HG02870 (cell line): Measurements from ENCODE around the gene PRPF39.
A peak's percentile ranks its signal among the peaks of the same experiment; 100 is the strongest.
"Not testable (repeated sequence)": the region's sequence is repeated elsewhere in the genome, so short reads cannot be mapped to it uniquely, and the experiment has no call there.

Experiments used
- ATAC-seq: cut with Tn5 transposase; IDR thresholded peaks from one replicate; pipeline ENCODE4 v1.9.1; 2021; ENCODE audit warnings: mild to moderate bottlenecking, moderate library complexity; ENCODE audit not compliant: unreplicated experiment

The PRPF39 gene

GRCh38 chr14:45080416-45080968 lies 3.4 kb upstream of the PRPF39 start:
- not testable (repeated sequence) for ATAC-seq

GRCh38 chr14:45081096-45081495 lies 2.8 kb upstream of the PRPF39 start:
- ATAC-seq: not testable (repeated sequence)

DNA sequence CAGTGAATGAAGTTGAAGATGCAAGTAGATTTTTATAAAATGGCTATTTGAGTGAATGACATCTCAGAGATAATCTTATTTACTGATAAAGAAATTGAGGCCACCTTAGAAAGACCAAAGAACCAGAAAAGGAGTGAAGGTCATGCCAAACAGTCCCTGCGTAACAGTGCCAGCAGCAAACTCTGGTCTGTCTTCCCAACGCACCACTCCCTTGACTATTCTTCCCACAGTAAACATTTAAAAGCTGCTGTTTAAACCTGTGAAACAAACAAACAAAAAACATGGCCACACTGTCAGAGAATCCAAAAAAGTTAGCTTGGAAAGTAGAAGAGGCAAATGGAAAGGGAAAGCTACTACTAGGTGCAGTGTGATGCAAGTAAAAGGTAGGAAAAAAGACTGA lies 1.5 kb upstream of the PRPF39 start:
- ATAC-seq: no peak

GRCh38 chr14:45083617-45083975 lies 320 bp upstream of the PRPF39 start:
- ATAC-seq: no peak

DNA sequence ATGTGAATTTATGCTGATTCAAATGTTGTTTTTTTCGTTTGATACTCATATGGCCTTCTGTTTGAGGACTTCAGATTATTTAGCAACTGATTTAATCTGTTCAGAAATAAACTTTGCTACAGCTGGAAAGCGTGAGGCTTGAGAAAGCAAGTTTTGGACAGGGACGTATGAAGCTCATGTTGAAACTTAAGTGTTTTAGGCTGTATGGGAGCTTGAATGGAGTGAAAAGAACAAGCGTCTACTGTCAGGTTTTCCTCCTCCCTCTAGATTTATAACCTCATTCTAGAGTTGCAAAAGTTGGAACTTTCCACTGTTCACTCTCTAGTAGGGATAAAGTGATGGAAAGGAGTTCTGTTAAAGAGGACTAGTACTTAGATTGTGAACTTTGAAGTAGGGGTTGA lies 1.0 kb downstream of the PRPF39 start:
- ATAC-seq: no peak

DNA sequence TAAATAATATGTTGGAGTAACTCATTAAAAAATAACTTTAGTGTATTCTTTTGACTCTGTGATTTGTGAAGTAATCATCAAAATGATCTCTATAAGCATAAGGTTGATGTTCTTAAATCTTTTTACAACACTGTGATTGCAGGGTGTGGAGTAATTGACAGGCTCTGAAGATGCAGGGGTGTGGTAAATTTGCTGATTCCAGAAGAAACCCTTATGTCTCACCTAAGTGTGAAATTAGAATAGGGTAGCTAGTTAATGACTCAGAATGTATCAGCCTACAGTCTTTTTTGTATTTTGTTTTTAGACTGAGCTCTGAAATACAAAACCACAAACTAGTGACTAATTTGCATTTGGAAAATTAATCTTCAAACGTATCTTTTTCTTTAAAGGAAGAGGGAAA lies 5.9 kb downstream of the PRPF39 start:
- peak; percentile 88 for ATAC-seq

- no peak for ATAC-seq
These were observed 7.8 kb downstream of the PRPF39 start for GRCh38 chr14:45091710-45092109.

DNA sequence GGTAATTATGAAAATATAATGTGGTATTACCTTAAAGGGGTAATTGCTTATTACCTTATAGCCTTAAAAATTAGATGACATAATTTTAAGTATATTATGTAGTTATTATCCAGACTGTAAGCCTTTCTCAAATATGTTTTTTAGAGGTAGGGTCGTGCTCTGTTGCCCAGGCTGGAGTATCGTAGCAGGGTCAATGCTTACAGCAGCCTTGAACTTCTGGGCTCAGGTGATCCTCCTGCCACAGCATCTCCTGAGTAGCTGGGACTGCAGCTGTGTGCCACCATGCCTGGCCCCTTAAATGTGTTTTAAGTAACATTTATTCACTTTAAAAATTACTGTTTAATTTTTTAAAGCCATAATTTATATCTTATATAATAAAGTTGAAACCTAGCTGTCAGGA lies 10.4 kb downstream of the PRPF39 start:
- ATAC-seq: no peak

- ATAC-seq: no peak
These were observed 11.2 kb downstream of the PRPF39 start for GRCh38 chr14:45095143-45095542.

DNA sequence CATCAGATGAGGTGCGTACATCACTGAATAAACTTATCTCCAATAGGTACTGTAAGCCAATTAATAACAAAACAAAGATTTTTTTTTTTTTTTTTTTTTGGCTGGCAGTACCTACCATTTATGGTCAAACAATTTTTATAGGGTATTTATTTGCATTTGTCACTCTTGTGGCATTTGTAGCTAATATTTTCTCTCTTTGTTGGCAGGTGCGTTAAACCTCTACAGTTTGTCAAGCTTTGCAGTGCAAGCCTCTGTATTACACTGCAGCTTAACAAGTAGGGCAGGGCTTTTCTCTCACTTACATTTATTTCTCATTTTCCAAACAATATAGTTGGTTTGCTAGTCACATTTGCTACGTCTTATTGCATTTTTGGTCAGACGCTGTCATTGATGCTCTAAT lies 12.3 kb downstream of the PRPF39 start:
- no peak for ATAC-seq

DNA sequence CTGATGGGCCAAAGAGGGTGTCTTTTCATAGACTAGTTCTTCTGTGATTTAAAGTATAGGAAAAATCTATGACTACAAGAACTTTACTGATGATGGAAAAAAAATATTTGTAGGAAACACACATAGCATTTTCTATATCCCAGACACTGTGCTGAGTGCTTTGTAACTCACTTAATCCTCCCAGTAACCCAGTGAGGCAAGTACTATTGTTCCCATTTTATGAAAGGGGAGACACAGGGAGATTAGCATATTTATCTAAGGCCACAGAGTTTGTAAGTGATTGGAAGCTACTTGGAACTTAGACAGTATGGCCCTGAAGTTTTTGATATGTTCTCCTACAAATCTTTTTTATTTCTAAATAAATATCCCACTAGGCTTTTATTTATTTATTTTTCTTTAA lies 19.9 kb downstream of the PRPF39 start:
- ATAC-seq: no peak

DNA sequence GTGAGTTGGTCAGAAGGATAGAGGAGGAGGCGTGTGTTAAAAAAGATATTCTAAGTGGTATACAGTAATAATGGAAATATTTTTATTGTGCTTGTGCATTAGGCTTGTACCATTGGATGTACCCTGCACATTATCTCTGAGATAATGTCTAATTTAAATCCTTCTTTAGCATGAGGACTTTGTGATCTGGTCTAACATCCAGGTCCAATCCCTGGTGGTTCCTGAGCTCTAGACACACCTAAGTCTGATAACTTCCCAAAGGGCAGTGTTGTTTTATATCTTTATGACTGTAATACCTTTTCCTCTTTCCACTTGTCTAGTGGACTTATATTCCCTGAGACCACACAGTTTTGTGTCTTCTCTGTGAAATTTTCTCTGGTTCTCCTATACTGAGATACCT lies 20.6 kb downstream of the PRPF39 start:
- ATAC-seq: no peak

DNA sequence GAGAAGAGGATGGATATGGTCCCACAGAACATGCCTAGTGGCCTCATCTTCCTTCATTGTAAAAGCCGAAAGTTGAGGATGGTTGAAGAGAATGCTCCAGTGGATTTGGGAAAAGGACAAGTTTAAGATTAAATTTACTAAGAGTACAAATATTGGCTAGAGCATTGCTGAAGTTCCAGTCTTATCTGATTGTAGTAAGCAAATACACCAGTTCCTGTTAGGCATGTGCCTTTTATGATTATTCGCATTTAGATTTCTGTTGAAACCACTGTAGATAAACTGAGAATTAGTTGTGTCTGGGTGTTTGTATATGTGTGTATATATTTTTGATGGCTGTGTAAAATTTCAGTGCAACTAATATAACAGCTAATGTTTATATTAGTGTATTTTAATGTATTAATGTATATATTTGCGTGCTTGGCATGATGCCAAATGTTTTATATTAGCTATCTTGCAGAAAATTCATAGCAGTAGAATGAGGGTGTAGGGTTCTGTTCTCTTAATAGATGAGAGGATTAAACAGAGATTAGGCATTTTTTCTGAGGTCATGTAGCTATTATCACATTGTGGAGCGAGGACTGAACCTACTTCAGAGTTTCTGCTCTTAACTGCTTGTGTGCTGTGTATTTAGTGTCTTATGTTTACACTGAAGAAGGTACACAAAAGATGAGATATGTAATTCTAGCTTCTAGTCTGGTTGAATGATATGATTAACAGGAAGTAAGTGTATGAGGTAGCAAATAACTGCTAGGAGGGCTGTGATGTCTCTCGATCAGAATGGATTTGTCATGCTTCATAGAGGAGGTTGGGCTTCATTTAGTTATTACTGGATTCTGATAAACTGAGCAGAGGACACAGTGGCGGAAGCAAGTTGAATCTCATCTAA lies 29.2 kb downstream of the PRPF39 start:
- no peak for ATAC-seq

GRCh38 chr14:45114327-45114726 lies 30.4 kb downstream of the PRPF39 start:
- ATAC-seq: no peak

- no peak for ATAC-seq
These were observed 34.7 kb downstream of the PRPF39 start for GRCh38 chr14:45118594-45118993.

DNA sequence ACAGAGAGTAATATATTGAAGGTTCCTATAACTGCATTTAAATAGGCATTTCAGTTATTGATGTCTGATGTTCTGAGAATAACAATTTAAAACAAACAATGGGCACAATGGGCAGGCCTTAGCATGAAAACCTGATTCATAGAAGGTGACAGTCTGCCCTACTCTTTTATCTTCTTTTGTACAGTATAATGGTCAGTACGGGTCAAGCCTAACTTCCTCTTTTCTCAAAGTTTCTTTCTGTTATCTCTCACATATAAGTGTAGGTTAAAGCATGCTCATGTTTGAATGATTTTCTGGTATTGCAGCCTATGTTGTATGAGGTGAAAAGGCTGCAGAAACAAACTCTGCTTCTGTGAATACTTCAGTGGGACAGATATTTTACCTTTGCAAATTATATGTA lies 36.2 kb downstream of the PRPF39 start:
- ATAC-seq: no peak

- ATAC-seq: no peak
These were observed 39.4 kb downstream of the PRPF39 start for GRCh38 chr14:45123271-45123670.

DNA sequence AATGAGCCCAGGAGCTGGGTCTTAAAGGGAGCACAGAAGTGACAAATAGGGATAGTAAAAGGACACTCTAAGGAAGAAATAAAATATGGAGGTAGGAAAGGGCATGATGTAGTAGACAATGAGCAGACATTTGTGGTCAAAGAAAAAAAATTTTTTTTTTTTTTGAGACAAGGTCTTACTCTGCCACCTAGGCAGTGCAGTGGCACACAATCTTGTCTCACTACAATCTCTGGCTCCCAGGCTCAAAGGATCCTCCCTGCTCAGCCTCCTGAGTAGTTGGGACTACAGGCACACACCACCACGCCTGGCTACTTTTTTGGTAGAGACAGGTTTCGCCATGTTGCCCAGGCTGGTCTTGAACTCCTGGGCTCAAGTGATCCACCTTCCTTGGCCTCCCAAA lies 41.8 kb downstream of the PRPF39 start:
- no peak for ATAC-seq

DNA sequence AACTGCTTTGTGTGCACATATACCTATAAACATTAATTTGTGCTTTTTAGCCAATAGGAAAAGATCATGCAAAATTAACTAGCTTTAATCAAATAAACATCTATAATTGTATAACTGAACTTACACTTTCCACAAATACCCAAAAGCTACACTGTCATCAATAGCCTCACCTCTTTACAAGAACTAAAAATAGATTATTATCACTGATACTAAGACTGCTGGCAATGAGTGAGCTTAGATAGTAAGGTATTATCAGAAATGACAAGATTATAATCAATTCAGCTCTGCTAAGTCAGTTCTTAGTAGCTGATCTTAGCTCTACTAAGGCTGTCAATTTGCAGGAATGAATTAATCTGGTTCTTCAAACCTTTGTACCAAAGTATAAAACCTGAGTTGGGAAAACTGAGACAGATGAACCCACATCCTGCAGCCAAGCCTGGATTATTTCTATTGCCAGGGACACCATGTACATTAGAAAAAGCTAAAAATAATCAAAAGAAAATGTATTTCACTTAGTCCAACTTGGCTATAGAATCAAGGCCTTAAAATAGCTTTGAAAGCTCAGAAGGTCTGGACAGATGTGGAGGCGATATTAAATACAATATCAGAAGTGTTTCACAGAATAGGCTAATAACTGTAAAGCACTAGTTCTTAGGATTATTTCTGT lies 45.2 kb downstream of the PRPF39 start:
- no peak for ATAC-seq

DNA sequence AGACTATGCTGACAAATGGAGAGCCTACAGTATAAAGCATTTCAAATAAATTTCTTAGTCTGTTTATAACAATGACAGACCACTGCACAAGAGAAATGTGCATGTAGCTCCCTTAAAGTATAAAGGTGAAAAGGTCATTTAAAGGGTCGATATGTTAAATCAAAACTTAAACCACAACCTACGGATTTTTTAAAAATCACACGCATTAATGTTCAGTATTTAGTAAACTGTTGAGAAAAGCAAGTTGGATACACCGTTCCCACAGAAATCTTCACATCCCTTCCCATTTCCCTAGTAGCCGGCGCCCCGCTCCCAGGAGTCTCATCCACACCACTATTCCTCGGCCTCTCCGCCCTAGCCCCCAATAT lies 49.8 kb downstream of the PRPF39 start:
- no peak for ATAC-seq

- ATAC-seq: peak; percentile 95
These were observed 50.4 kb downstream of the PRPF39 start, which contains the start of gene FKBP3 for GRCh38 chr14:45134051-45134958. Gene FKBP3, minus strand, starts transcription at chr14:45134481. Its CDS starts 25 bp downstream, at chr14:45134456.
